IMR-90 (cell line): ENCODE measurements around the gene HIVEP3. TPM values are rescaled to one million over a fixed set of nuclear protein-coding genes. Genes with fewer than 3 reads are reported as not detected.
A peak's percentile ranks its signal among the peaks of the same experiment; 100 is the strongest.

Experiments used
- ATAC-seq: fragments of 200-7000 bp; cut with Tn5 transposase; 2 replicates; pipeline ENCODE4 v1.9.1; 2020; ENCODE audit warnings: low read depth, mild to moderate bottlenecking, moderate library complexity
- BruUV-seq: library from RNA; stranded (reverse); fragments of 400-500 nt; replicated peaks from 2 replicates; lab custom pipeline; 2021; lab: Mats Ljungman, UMichigan
- CTCF ChIA-PET: fragments of 300-600 bp; formaldehyde crosslinking; extraction: SDS; loops from one replicate; lab custom pipeline; 2021; ENCODE audit warnings: antibody characterized with exemption; lab: Yijun Ruan, JAX
- POLR2A ChIA-PET: fragments of 300-600 bp; sonication (Branson Sonifier 250); formaldehyde crosslinking; loops from one replicate; lab custom pipeline; 2022; ENCODE audit warnings: antibody characterized with exemption; ENCODE audit not compliant: unreplicated experiment; lab: Charles Lee
- DNase-seq: peaks from one replicate; pipeline ENCODE4 v3.0.0; 2013
- H2AFZ ChIP-seq: replicated peaks from 2 replicates; pipeline ENCODE3; 2013; ENCODE audit warnings: low read length, mild to moderate bottlenecking; ENCODE audit not compliant: poor library complexity
- H2AK5ac ChIP-seq: 2 replicates; pipeline ENCODE4 v1.6.1; 2013; ENCODE audit warnings: low read depth, low read length, inconsistent platforms
- H2AK9ac ChIP-seq: replicated peaks from 2 replicates; pipeline ENCODE3; 2013; ENCODE audit warnings: mild to moderate bottlenecking, low read depth, low read length, moderate library complexity; ENCODE audit not compliant: poor library complexity
- H2BK120ac ChIP-seq: 2 replicates; pipeline ENCODE4 v1.6.1; 2013; ENCODE audit warnings: low read depth, low read length, inconsistent platforms
- H2BK15ac ChIP-seq: 3 replicates; pipeline ENCODE4 v1.6.1; 2013; ENCODE audit warnings: low read depth, low read length, inconsistent platforms
- H2BK20ac ChIP-seq: 2 replicates; pipeline ENCODE4 v1.6.1; 2013; ENCODE audit warnings: low read depth, mild to moderate bottlenecking, inconsistent platforms, low read length, moderate library complexity
- H2BK5ac ChIP-seq: 2 replicates; pipeline ENCODE4 v1.6.1; 2013; ENCODE audit warnings: mild to moderate bottlenecking, low read depth, low read length, inconsistent platforms; ENCODE audit not compliant: poor library complexity, severe bottlenecking
- H3K14ac ChIP-seq: replicated peaks from 2 replicates; pipeline ENCODE4 v1.6.1; 2013; ENCODE audit warnings: low read depth, low read length, inconsistent platforms
- H3K18ac ChIP-seq: 2 replicates; pipeline ENCODE4 v1.6.1; 2013; ENCODE audit warnings: low read depth, low read length, control low read depth
- H3K23ac ChIP-seq: 2 replicates; pipeline ENCODE4 v1.6.1; 2013; ENCODE audit warnings: low read depth, low read length, inconsistent platforms
- H3K27ac ChIP-seq: 2 replicates; pipeline ENCODE4 v1.5.1; 2013; ENCODE audit warnings: mild to moderate bottlenecking, control low read depth, low read length; ENCODE audit not compliant: insufficient read depth
- H3K27me3 ChIP-seq: 2 replicates; pipeline ENCODE4 v1.6.1; 2013; ENCODE audit warnings: low read length; ENCODE audit not compliant: control insufficient read depth, insufficient read depth
- H3K36me3 ChIP-seq: 2 replicates; pipeline ENCODE4 v1.6.1; 2013; ENCODE audit warnings: low read length, mixed read lengths; ENCODE audit not compliant: control insufficient read depth, insufficient read depth
- H3K4ac ChIP-seq: 2 replicates; pipeline ENCODE4 v1.6.1; 2013; ENCODE audit warnings: low read depth, low read length, inconsistent platforms
- H3K4me1 ChIP-seq: 2 replicates; pipeline ENCODE4 v1.6.1; 2013; ENCODE audit warnings: low read length, mixed read lengths; ENCODE audit not compliant: control insufficient read depth, insufficient read depth
- H3K4me2 ChIP-seq: 2 replicates; pipeline ENCODE4 v1.6.1; 2013; ENCODE audit warnings: low read depth, mild to moderate bottlenecking, control low read depth, low read length, moderate library complexity
- H3K4me3 ChIP-seq: 2 replicates; pipeline ENCODE4 v1.5.1; 2013; ENCODE audit warnings: low read depth, mild to moderate bottlenecking, control low read depth, low read length, moderate library complexity; ENCODE audit not compliant: insufficient read depth
- H3K56ac ChIP-seq: 2 replicates; pipeline ENCODE4 v1.6.1; 2013; ENCODE audit warnings: low read length, inconsistent platforms; ENCODE audit not compliant: insufficient read depth; ENCODE audit errors: extremely low read depth
- H3K79me1 ChIP-seq, 2 experiments: 2 replicates each; pipeline ENCODE4 v1.6.1; 2013; ENCODE audit warnings: low read length in 2 of 2, inconsistent platforms in 1 of 2, low read depth in 1 of 2
- H3K9ac ChIP-seq: 2 replicates; pipeline ENCODE4 v1.6.1; 2013; ENCODE audit warnings: low read depth, low read length, control low read depth
- H3K9me1 ChIP-seq: 2 replicates; pipeline ENCODE4 v1.6.1; 2013; ENCODE audit warnings: low read length, inconsistent platforms; ENCODE audit not compliant: insufficient read depth
- H3K9me3 ChIP-seq: 2 replicates; pipeline ENCODE4 v1.6.1; 2013; ENCODE audit warnings: low read length; ENCODE audit not compliant: control insufficient read depth, insufficient read depth
- H4K20me1 ChIP-seq: 2 replicates; pipeline ENCODE4 v1.6.1; 2013; ENCODE audit warnings: low read length, inconsistent platforms; ENCODE audit not compliant: insufficient read depth
- H4K5ac ChIP-seq: 2 replicates; pipeline ENCODE4 v1.6.1; 2013; ENCODE audit warnings: mild to moderate bottlenecking, low read depth, low read length, control low read depth
- H4K8ac ChIP-seq, 2 experiments: 2 replicates each; pipeline ENCODE4 v1.6.1; 2013; ENCODE audit warnings: low read depth in 2 of 2, low read length in 2 of 2, control low read depth in 1 of 2, inconsistent platforms in 1 of 2
- H4K91ac ChIP-seq: 2 replicates; pipeline ENCODE4 v1.6.1; 2013; ENCODE audit warnings: low read depth, low read length, inconsistent platforms; ENCODE audit not compliant: insufficient read depth
- CEBPB ChIP-seq: IDR thresholded peaks from 2 replicates; pipeline ENCODE4 v1.6.1; 2012; ENCODE audit warnings: low read depth, low read length, improper control_type of control experiment
- CHD1 ChIP-seq: IDR thresholded peaks from 2 replicates; pipeline ENCODE4 v1.6.1; 2012; ENCODE audit warnings: low read depth, low read length, improper control_type of control experiment
- FOS ChIP-seq: fragments of 150-350 bp; IDR thresholded peaks from 2 replicates; pipeline ENCODE4 v1.6.1; 2016; ENCODE audit warnings: low read depth, low read length
- MAFK ChIP-seq: IDR thresholded peaks from 2 replicates; pipeline ENCODE4 v1.6.1; 2012; ENCODE audit warnings: low read depth, low read length, improper control_type of control experiment
- MAZ ChIP-seq: IDR thresholded peaks from 2 replicates; pipeline ENCODE4 v1.6.1; 2012; ENCODE audit warnings: low read depth, mild to moderate bottlenecking, low read length, improper control_type of control experiment, moderate library complexity, borderline replicate concordance
- MXI1 ChIP-seq: IDR thresholded peaks from 2 replicates; pipeline ENCODE4 v1.6.1; 2012; ENCODE audit warnings: low read depth, mild to moderate bottlenecking, low read length, moderate library complexity, borderline replicate concordance
- POLR2A ChIP-seq: IDR thresholded peaks from 2 replicates; pipeline ENCODE4 v1.6.1; 2012; ENCODE audit warnings: mild to moderate bottlenecking, low read depth, low read length
- RAD21 ChIP-seq: IDR thresholded peaks from 2 replicates; pipeline ENCODE4 v1.6.1; 2012; ENCODE audit warnings: low read length, improper control_type of control experiment
- RCOR1 ChIP-seq: IDR thresholded peaks from 2 replicates; pipeline ENCODE4 v1.6.1; 2012; ENCODE audit warnings: mild to moderate bottlenecking, low read length, improper control_type of control experiment; ENCODE audit not compliant: insufficient replicate concordance
- RFX5 ChIP-seq: IDR thresholded peaks from 2 replicates; pipeline ENCODE4 v1.8.0; 2012; ENCODE audit warnings: low read depth, mild to moderate bottlenecking, low read length, moderate library complexity
- SMC3 ChIP-seq: fragments of 150-350 bp; IDR thresholded peaks from 2 replicates; pipeline ENCODE4 v1.6.1; 2016; ENCODE audit warnings: low read depth, mild to moderate bottlenecking, antibody characterized with exemption, low read length, moderate library complexity
- WGBS, 2 experiments: methylation state at CpG; one replicate each; pipeline versions ENCODE4 v1.1.5 to v1.1.7; 2013; ENCODE audit warnings: missing lambda C conversion rate in 2 of 2; ENCODE audit not compliant: insufficient read length in 1 of 2; ENCODE audit errors: extremely low coverage in 2 of 2; 5-methylcytosine and 5-hydroxymethylcytosine counted together
- dilution Hi-C: fragments of 300-500 bp; cut with HindIII; formaldehyde crosslinking; loops from one replicate; pipeline ENCODE4 v1.14.3; 2018; ENCODE audit warnings: low sequenced_read_pairs; ENCODE audit not compliant: unreplicated experiment
- in situ Hi-C: fragments of 300-500 bp; cut with MboI; formaldehyde crosslinking; loops from 3 replicates; pipeline ENCODE4 v1.14.3; 2019; ENCODE audit warnings: low sequenced_read_pairs, inconsistent platforms, mixed read lengths
- intact Hi-C: fragments of 100-400 bp; cut with micrococcal nuclease; formaldehyde crosslinking; loops from 2 replicates; pipeline ENCODE4 v1.10.0; 2022
- polyA plus RNA-seq, 3 experiments: library from polyadenylated mRNA; depleted of rRNA; stranded (reverse); fragments of >200 nt; gene quantifications; 2 replicates each; pipeline ENCODE4 v1.2.3, GENCODE V29; 2012; ENCODE audit warnings: low replicate concordance in 1 of 3
- total RNA-seq: library from RNA; depleted of rRNA; stranded (reverse); fragments of >200 nt; gene quantifications from 2 replicates; pipeline ENCODE4 v1.2.3, GENCODE V29; 2012
- TF ChIP-seq, protein P1 (sequence below): fragments of 150-350 bp; IDR thresholded peaks from 2 replicates; pipeline ENCODE4 v1.6.1; 2016; ENCODE audit warnings: low read depth, mild to moderate bottlenecking, low read length, moderate library complexity, borderline replicate concordance

HIVEP3 gene
- total and polyA plus RNA-seq, 2 of the 4 experiments (the other 2 are of a cell fraction) = 1.4 to 4.0 TPM

DNA sequence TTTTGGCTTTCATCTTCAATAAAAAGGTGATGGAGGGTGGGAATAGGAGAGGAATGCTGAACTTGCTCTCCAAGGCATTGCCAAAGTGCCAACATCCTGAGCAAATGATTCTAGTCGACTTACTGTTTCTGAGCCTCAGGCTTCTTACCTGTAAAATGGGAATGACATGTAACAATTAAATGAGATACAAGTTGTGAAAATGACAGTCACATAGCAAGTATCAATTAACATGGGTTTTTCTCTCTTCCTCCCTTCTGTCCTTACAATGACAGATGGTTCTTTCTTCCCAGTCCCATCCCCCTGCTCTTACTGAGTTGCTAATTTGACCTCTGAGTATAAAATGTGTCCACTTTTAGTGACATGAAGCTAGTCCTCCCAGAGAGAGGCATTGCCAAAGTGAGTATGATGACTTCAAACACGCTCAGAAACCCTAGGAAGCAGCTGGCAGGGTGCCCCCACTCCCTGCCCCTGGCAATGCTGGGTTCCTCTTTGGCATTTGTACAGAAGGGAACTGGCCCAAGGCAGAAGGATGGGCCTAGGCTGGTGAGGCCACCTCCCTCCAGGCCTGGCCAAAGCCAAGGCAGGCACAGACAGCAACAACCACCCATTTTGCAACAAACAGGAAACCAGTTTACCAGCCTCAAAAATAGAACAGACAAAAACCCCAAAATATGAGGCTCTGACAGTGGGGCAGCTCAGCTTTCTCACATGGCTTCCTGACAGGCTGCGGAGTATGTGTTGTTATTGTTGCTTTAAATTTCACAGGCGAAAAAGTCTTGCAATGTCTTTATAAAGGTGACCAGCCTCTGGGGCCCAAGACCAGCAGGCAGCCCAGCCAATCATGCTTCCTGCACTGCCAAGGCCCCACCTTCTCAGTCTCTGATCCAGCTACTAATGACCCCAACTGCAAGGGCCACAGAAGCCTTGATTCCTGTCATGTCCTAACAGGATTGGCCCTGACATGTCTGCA is 115.9 kb downstream of the HIVEP3 start (continued):
- TF ChIP-seq, protein P1, sequence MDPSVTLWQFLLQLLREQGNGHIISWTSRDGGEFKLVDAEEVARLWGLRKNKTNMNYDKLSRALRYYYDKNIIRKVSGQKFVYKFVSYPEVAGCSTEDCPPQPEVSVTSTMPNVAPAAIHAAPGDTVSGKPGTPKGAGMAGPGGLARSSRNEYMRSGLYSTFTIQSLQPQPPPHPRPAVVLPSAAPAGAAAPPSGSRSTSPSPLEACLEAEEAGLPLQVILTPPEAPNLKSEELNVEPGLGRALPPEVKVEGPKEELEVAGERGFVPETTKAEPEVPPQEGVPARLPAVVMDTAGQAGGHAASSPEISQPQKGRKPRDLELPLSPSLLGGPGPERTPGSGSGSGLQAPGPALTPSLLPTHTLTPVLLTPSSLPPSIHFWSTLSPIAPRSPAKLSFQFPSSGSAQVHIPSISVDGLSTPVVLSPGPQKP = no peak

DNA sequence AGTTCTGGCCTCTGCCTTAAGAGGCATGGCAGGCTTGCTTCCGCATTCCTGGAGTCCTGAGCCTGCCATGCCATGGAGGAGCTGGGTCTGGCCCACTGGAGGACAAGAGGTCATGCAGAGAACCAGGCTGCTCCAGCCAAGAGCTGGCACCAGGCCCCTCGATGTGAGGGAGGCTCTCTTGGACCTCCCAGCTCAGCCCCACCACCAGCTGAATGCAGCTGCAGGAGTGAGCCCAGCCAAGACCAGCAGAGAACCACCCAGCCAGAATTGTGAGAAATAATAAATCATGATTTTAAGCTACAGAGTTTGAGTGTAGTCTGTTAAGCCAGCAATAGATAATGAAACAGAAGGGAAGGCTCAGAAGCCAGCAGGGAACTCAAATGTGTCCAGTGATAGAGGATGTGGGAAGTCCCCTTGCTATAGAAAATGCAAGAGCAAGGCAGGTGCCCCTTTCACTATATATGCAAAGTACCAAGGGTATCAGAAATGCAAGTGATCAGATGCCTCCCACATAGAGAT is 118.4 kb downstream of the HIVEP3 start:
- intact Hi-C loops = no loop called here
- Histone ChIP-seq H2AFZ (peak overlapping the region; percentile 39), H2BK20ac (no peak overlapping the region), H3K4ac (no peak overlapping the region), H3K4me2 (no peak overlapping the region), H4K5ac (no peak overlapping the region), H3K36me3 (no peaks in the 10 kb centered on the region), H3K4me3 (no peak overlapping the region), H3K79me1 (no peaks in the 10 kb centered on the region), H2AK5ac (no peak overlapping the region), H2BK120ac (no peak overlapping the region), H4K20me1 (no peaks in the 10 kb centered on the region), H3K27me3 (peaks cover 4% of the 10 kb centered on the region; the same call in 1 of the 2 replicates), H3K4me1 (no peaks in the 10 kb centered on the region; the same call in 1 of the 2 replicates), H3K56ac (no peak overlapping the region), H3K23ac (no peak overlapping the region), H3K14ac (no peak overlapping the region), H3K18ac (no peak overlapping the region), H2AK9ac (no peak overlapping the region), H3K27ac (no peak overlapping the region), H3K9me3 (no peaks in the 10 kb centered on the region), H3K9me1 (no peaks in the 10 kb centered on the region), H4K91ac (no peak overlapping the region), H3K9ac (no peak overlapping the region), H2BK15ac (no peak overlapping the region), H4K8ac (no peak overlapping the region), H2BK5ac (no peak overlapping the region)
- DNase-seq (no peak), ATAC-seq (no peak; the same call in 1 of the 2 replicates)
- WGBS, 2 experiments = no CpG with 5 or more reads among the region's 2 CpGs
- in situ Hi-C loops = no loop called here
- ChIA-PET POLR2A (no interaction called here), CTCF (no interaction called here)
- dilution Hi-C loops = no loop called here
- BruUV-seq = no TSS peak
- TF ChIP-seq CEBPB (no peak), RCOR1 (no peak), FOS (no peak), MXI1 (no peak), MAZ (no peak), MAFK (no peak), POLR2A (no peak), CHD1 (no peak), RFX5 (no peak), RAD21 (no peak), SMC3 (no peak)
- TF ChIP-seq, protein P1 = no peak
